Lower leg skin (tissue), 3 donors: Measurements from ENCODE around the gene RELT.

Source experiments
- POLR2A ChIP-seq, 2 donors: fragments of 450-650 bp; IDR thresholded peaks; one replicate each; pipeline ENCODE4 v1.6.1; 2016 to 2017; ENCODE audit warnings: antibody characterized with exemption in 2 of 2, mild to moderate bottlenecking in 1 of 2, moderate library complexity in 1 of 2
- TF ChIP-seq, protein P1 (sequence below), 3 donors: fragments of 450-650 bp; IDR thresholded peaks; one replicate each; pipeline ENCODE4 v1.5.1; 2016; ENCODE audit warnings: antibody characterized with exemption in 3 of 3, mild to moderate bottlenecking in 3 of 3, moderate library complexity in 2 of 3

DNA sequence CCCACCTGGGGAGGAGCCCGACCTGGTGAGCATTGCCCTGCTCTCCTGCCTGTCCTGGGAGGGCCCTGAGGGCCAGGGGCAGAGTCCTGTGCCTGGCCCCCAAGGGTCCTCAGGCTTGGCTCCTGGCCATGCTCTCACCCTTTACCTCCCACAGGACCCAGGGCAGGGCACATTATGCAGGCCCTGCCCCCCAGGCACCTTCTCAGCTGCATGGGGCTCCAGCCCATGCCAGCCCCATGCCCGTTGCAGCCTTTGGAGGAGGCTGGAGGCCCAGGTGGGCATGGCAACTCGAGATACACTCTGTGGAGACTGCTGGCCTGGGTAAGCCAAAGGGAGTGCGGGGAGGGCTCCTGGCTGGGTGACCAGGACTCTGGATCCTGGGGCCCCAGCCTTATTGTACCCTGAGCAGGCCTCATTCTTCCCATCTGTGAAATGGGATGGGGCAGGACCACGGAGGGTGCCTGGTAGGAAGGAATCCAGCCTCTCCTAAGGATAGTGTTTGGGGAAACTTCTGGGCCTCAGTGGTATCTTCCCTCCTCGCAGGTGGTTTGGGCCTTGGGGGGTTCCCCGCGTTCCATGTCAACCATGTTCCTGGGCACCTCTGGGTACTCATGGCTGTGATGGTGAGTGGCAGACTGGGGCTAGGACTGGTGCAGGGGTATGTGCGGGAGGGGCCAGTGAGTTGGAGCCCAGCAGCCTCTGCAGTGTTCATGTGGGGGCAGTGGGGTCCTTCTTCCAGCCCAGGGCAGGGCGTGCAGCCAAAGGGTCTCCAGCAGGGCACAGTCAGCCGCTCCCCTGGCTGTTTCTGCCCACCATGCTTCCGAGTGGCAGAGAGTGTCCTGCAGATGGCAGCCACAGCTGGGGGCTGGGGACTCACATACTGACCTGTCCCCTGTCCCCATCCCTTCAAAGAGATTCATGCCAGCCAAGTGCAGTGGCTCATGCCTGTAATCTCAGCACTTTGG lies 14.7 kb downstream of the RELT start:
- TF ChIP-seq, protein P1, sequence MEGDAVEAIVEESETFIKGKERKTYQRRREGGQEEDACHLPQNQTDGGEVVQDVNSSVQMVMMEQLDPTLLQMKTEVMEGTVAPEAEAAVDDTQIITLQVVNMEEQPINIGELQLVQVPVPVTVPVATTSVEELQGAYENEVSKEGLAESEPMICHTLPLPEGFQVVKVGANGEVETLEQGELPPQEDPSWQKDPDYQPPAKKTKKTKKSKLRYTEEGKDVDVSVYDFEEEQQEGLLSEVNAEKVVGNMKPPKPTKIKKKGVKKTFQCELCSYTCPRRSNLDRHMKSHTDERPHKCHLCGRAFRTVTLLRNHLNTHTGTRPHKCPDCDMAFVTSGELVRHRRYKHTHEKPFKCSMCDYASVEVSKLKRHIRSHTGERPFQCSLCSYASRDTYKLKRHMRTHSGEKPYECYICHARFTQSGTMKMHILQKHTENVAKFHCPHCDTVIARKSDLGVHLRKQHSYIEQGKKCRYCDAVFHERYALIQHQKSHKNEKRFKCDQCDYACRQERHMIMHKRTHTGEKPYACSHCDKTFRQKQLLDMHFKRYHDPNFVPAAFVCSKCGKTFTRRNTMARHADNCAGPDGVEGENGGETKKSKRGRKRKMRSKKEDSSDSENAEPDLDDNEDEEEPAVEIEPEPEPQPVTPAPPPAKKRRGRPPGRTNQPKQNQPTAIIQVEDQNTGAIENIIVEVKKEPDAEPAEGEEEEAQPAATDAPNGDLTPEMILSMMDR (IDR thresholded peaks at IDR 0.05): no peak
- no peak for TF ChIP-seq POLR2A (IDR thresholded peaks at IDR 0.05)
